Ascending aorta (tissue), 2 donors: ENCODE results near the gene PIGM. TPM values are rescaled to one million over a fixed set of nuclear protein-coding genes. Genes with fewer than 3 reads are reported as not detected.

Experiments
- DNase-seq, 2 donors: peaks; one replicate each; pipeline ENCODE4 v3.0.0-alpha.2; 2019; ENCODE audit warnings: low spot score in 2 of 2
- H3K27ac ChIP-seq, 2 donors: fragments of 200-600 bp; sonication (generic); one replicate each; pipeline ENCODE4 v1.5.1; 2016 to 2017; ENCODE audit warnings: mild to moderate bottlenecking in 1 of 2
- H3K27me3 ChIP-seq: fragments of 200-600 bp; sonication (generic); one replicate; pipeline ENCODE4 v1.5.1; 2017
- H3K36me3 ChIP-seq, 2 donors: fragments of 200-600 bp; sonication (generic); one replicate each; pipeline ENCODE4 v1.5.1; 2016
- H3K4me1 ChIP-seq, 2 donors: fragments of 200-600 bp; sonication (generic); one replicate each; pipeline ENCODE4 v1.5.1; 2016 to 2017; ENCODE audit warnings: mild to moderate bottlenecking in 1 of 2
- H3K4me3 ChIP-seq, 2 donors: fragments of 200-600 bp; sonication (generic); one replicate each; pipeline ENCODE4 v1.5.1; 2016 to 2017; ENCODE audit warnings: mild to moderate bottlenecking in 1 of 2
- H3K9me3 ChIP-seq, 2 donors: fragments of 200-600 bp; sonication (generic); one replicate each; pipeline ENCODE4 v1.5.1; 2016
- intact Hi-C: fragments of 100-400 bp; cut with DNase I; formaldehyde crosslinking; loops from one replicate; pipeline ENCODE4 v1.15.1; 2023
- total RNA-seq: library from RNA; depleted of rRNA; stranded (reverse); fragments of >200 nt; gene quantifications from one replicate; pipeline ENCODE4 v1.1.0, GENCODE V29; 2016
- TF ChIP-seq, protein P1 (sequence below), 3 experiments: fragments of 200-600 bp in 2 of 3; fragments of 450-650 bp in 1 of 3; sonication (generic) in 2 of 3; IDR thresholded peaks; one replicate each; pipeline ENCODE4 v1.5.1; 2016 to 2019; ENCODE audit warnings: antibody characterized with exemption in 3 of 3, mild to moderate bottlenecking in 1 of 3, moderate library complexity in 1 of 3

The PIGM gene
- total RNA-seq, 1 donor from 2014 or later = 6.1 TPM

- intact Hi-C loops = no loop called here
- TF ChIP-seq, protein P1, sequence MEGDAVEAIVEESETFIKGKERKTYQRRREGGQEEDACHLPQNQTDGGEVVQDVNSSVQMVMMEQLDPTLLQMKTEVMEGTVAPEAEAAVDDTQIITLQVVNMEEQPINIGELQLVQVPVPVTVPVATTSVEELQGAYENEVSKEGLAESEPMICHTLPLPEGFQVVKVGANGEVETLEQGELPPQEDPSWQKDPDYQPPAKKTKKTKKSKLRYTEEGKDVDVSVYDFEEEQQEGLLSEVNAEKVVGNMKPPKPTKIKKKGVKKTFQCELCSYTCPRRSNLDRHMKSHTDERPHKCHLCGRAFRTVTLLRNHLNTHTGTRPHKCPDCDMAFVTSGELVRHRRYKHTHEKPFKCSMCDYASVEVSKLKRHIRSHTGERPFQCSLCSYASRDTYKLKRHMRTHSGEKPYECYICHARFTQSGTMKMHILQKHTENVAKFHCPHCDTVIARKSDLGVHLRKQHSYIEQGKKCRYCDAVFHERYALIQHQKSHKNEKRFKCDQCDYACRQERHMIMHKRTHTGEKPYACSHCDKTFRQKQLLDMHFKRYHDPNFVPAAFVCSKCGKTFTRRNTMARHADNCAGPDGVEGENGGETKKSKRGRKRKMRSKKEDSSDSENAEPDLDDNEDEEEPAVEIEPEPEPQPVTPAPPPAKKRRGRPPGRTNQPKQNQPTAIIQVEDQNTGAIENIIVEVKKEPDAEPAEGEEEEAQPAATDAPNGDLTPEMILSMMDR (IDR thresholded peaks at IDR 0.05) = no peak
- Histone ChIP-seq H3K36me3 (no peaks in the 10 kb centered on the region), H3K9me3 (no peaks in the 10 kb centered on the region), H3K27me3 (no peaks in the 10 kb centered on the region), H3K4me3 (no peak overlapping the region), H3K27ac (no peak overlapping the region), H3K4me1 (no peaks in the 10 kb centered on the region)
- no peak for DNase-seq
These were observed 40.3 kb downstream of the PIGM start for GRCh38 chr1:159991513-159991912.

- Histone ChIP-seq H3K9me3 (no peaks in the 10 kb centered on the region), H3K36me3 (no peaks in the 10 kb centered on the region), H3K27me3 (no peaks in the 10 kb centered on the region), H3K27ac (no peak overlapping the region), H3K4me1 (no peaks in the 10 kb centered on the region), H3K4me3 (no peak overlapping the region)
- intact Hi-C loops = no loop called here
- TF ChIP-seq, protein P1 (IDR thresholded peaks at IDR 0.05) = no peak
- DNase-seq = no peak
These were observed 41.8 kb downstream of the PIGM start for GRCh38 chr1:159990005-159990404.

GRCh38 chr1:159989581-159989980 lies 42.2 kb downstream of the PIGM start:
- intact Hi-C loops = no loop called here
- H3K36me3 ChIP-seq = no peaks in the 10 kb centered on the region
- no peak overlapping the region for H3K27ac ChIP-seq

GRCh38 chr1:159988006-159988405 lies 43.8 kb downstream of the PIGM start:
- H3K27ac ChIP-seq = no peak overlapping the region
- TF ChIP-seq, protein P1 (IDR thresholded peaks at IDR 0.05) = no peak
- H3K27me3 ChIP-seq = no peaks in the 10 kb centered on the region
- H3K4me1 ChIP-seq = no peaks in the 10 kb centered on the region
- no peaks in the 10 kb centered on the region for H3K36me3 ChIP-seq
- intact Hi-C loops = no loop called here
- H3K9me3 ChIP-seq = no peaks in the 10 kb centered on the region
- H3K4me3 ChIP-seq = no peak overlapping the region
- DNase-seq = no peak

More at GRCh38 chr1:159989581-159989980, 42.2 kb downstream of the PIGM start:
- H3K4me3 ChIP-seq = no peak overlapping the region
- DNase-seq = no peak
- H3K4me1 ChIP-seq = no peaks in the 10 kb centered on the region
- H3K9me3 ChIP-seq = no peaks in the 10 kb centered on the region
- TF ChIP-seq, protein P1 (IDR thresholded peaks at IDR 0.05) = no peak
- no peaks in the 10 kb centered on the region for H3K27me3 ChIP-seq

DNA sequence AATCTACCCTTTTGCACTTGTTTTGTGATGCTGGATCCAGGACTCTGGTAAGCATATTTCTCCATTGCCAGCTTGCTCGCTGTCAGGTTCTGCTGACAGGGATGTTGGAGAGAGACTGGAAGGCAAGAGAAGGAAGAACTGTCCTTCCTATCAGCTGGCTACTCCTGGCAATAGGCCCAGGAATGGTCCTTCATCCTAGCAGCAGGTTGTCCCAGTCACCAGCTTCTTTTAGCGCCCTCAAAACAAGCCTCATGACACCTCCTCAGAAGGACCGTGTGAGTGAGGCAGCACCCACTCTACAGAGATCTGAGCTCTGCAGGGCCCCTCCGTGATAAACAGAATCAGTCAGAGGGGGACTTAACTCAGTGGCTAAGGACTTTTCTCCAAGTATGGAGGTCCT lies 44.6 kb downstream of the PIGM start:
- H3K27ac ChIP-seq = no peak overlapping the region
- no peak overlapping the region for H3K4me3 ChIP-seq
- DNase-seq = no peak
- H3K36me3 ChIP-seq = no peaks in the 10 kb centered on the region
- no peaks in the 10 kb centered on the region for H3K27me3 ChIP-seq
- TF ChIP-seq, protein P1 (IDR thresholded peaks at IDR 0.05) = no peak
- H3K9me3 ChIP-seq = no peaks in the 10 kb centered on the region
- intact Hi-C loops = no loop called here
- no peaks in the 10 kb centered on the region for H3K4me1 ChIP-seq

DNA sequence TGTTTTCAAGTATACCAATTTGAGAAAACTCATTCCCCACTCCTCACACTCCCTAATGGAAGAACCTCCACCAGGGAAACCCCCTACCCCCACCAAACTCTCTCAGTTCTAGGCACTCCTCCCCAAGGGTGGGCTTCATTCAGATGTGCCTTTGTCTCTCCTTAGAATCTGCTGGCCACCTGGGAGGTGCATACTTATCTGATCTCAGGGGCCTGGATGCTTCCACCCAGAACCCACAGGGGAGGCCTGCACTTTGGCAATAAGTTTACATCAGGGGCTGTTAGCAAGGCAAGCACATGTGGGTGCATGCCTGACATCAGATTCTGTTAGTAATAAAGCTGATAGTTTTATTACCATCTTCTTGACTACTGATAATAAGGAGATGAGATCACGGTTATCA lies 45.3 kb downstream of the PIGM start:
- Histone ChIP-seq H3K9me3 (no peaks in the 10 kb centered on the region), H3K36me3 (no peaks in the 10 kb centered on the region), H3K27me3 (no peaks in the 10 kb centered on the region), H3K4me3 (no peak overlapping the region), H3K4me1 (no peaks in the 10 kb centered on the region), H3K27ac (no peak overlapping the region)
- DNase-seq = no peak
- TF ChIP-seq, protein P1 (IDR thresholded peaks at IDR 0.05) = no peak
- intact Hi-C loops = no loop called here
